Fibroblast of skin of back (primary cell): ENCODE measurements around the gene SMIM5. TPM values are rescaled to one million over a fixed set of nuclear protein-coding genes. Genes with fewer than 3 reads are reported as not detected.
A peak's percentile ranks its signal among the peaks of the same experiment; 100 is the strongest.
"Not testable (repeated sequence)": the region's sequence is repeated elsewhere in the genome, so short reads cannot be mapped to it uniquely, and the experiment has no call there.

Source experiments
- DNase-seq: peaks from one replicate; pipeline ENCODE4 v3.0.0-alpha.2; 2013
- polyA plus RNA-seq, 2 experiments: library from polyadenylated mRNA; unstranded; fragments of 120-200 nt; gene quantifications; one replicate each; pipeline ENCODE4 v1.2.1, GENCODE V29; 2013; ENCODE audit not compliant: insufficient read length in 2 of 2

SMIM5 gene
- 0.16 TPM for polyA plus RNA-seq (2013, experiment 1 of 2; ENCODE audit: insufficient read length)
- 0.11 TPM for polyA plus RNA-seq (2013, experiment 2 of 2; ENCODE audit: insufficient read length)

GRCh38 chr17:75632863-75633485, at the start of gene SMIM5:
TSS of gene SMIM5 (plus strand) at chr17:75633434. CDS start at chr17:75640202, 6,768 bp downstream.
- DNase-seq = peak; percentile 86

- DNase-seq = no peak
Observed at GRCh38 chr17:75584849-75585175, 48.4 kb upstream of the SMIM5 start.

- DNase-seq = peak; percentile 14
Observed at GRCh38 chr17:75587675-75588595, 45.3 kb upstream of the SMIM5 start, which contains the start of gene MYO15B. TSS of gene MYO15B (plus strand) at chr17:75587800. CDS start at chr17:75588058, 258 bp downstream.

- no peak for DNase-seq
Observed at GRCh38 chr17:75588596-75589011, 44.6 kb upstream of the SMIM5 start.

- peak; percentile 83 for DNase-seq
Observed at GRCh38 chr17:75589012-75589918, 44.0 kb upstream of the SMIM5 start.

- no peak for DNase-seq
Observed at GRCh38 chr17:75589919-75590303, 43.3 kb upstream of the SMIM5 start.

- DNase-seq = no peak
Observed at GRCh38 chr17:75590314-75590761, 42.9 kb upstream of the SMIM5 start.

GRCh38 chr17:75590849-75591721, 42.1 kb upstream of the SMIM5 start:
- DNase-seq = no peak

GRCh38 chr17:75591722-75592302, 41.4 kb upstream of the SMIM5 start:
- no peak for DNase-seq

GRCh38 chr17:75592348-75593020, 40.8 kb upstream of the SMIM5 start:
- no peak for DNase-seq

GRCh38 chr17:75593430-75593829, 39.8 kb upstream of the SMIM5 start:
- DNase-seq = not testable (repeated sequence)

- no peak for DNase-seq
Observed at GRCh38 chr17:75594499-75595283, 38.5 kb upstream of the SMIM5 start.

- no peak for DNase-seq
Observed at GRCh38 chr17:75595284-75595919, 37.8 kb upstream of the SMIM5 start.

GRCh38 chr17:75595920-75596313, 37.3 kb upstream of the SMIM5 start:
- DNase-seq = no peak

GRCh38 chr17:75596320-75597087, 36.7 kb upstream of the SMIM5 start:
- DNase-seq = no peak

GRCh38 chr17:75601057-75601987, 31.9 kb upstream of the SMIM5 start:
- DNase-seq = peak; percentile 29

- no peak for DNase-seq
Observed at GRCh38 chr17:75602644-75603043, 30.6 kb upstream of the SMIM5 start.
